Glomerular endothelial cell (primary cell): ENCODE measurements around the gene SKAP1. TPM values are rescaled to one million over a fixed set of nuclear protein-coding genes. Genes with fewer than 3 reads are reported as not detected.
"Not testable (repeated sequence)": the region's sequence is repeated elsewhere in the genome, so short reads cannot be mapped to it uniquely, and the experiment has no call there.

ENCODE experiments used
- DNase-seq: peaks from one replicate; pipeline ENCODE4 v3.0.0-alpha.2; 2011; ENCODE audit warnings: low read depth, low spot score; ENCODE audit errors: extremely low read depth
- total RNA-seq: library from RNA; depleted of rRNA; stranded (reverse); fragments of >200 nt; gene quantifications from 2 replicates; pipeline ENCODE4 v1.2.3, GENCODE V29; 2015

Gene SKAP1
- total RNA-seq, 1 donor from 2014 or later: 0.99 TPM

DNA sequence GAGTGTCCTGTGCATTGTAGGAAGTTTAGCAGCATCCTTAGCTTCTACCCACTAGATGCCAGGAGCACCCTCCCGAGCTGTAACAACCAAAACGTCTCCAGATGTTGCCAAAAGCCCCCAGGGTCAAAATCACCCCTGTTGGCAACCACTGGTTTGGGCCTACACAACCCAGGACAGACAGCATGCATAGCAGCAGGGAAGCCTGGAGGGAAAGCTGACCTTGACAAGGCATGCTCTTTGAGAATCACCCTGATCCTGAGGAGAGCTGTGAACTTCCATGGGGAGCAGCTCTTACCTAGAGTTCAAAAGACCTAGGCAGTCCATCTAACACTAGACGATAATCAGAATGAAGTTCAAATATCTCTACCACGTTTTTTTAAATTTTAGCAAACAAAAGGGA lies 9.2 kb downstream of the SKAP1 start:
- DNase-seq: no peak

DNA sequence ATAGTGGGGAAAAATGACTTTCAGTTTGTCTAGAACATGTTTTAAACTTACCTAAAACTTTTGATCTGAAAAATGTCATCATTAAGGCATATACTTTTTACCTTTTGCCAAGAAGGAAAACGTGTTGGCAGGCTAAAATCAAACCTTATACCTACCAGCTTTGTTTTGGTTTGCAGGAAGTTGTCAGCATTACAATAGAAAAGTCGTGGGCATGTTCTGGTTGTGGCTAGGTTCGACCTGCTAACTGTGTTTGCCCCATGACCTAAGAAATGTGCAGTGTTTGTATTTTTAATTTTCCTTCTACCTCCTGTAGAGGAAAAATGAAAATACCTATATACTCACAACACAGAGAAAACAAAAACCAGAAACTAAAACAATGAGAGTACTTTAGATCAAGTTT lies 13.0 kb downstream of the SKAP1 start:
- DNase-seq: no peak

DNA sequence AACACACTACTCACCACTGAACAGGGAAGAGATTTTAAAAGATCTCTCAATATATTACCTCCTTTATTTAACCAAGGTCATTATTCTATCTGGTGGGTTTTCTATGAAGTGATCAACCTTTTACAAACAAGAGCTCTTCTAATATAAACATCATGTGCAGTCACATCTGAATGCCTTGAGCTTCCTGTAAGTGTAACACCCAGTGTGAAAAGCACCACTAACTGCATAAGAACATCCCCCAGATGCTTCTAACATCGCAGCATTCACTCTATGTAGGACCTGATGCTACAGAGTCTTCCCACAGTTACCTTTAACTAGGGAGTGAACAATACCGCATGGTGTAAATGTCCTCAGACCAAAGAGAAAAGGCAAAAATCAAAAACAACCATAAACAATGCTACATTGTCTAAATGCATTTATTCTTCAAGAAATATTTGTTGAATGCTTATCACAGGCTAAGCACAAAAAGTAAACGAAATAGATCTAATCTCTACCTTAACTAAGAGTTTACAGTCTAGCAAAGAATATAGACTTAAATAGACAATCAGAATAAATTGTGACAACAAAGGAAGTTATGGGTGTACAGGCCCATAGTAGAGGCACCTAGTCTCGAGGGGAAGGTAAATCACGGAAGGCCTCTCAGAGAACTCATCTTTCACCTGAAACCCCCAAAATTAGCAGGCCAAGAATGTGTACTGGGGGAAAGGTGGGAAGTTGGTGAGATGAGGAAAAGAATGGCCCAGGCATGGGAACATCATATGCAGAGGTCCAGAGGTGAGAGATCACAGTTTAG lies 16.2 kb downstream of the SKAP1 start:
- DNase-seq: no peak

DNA sequence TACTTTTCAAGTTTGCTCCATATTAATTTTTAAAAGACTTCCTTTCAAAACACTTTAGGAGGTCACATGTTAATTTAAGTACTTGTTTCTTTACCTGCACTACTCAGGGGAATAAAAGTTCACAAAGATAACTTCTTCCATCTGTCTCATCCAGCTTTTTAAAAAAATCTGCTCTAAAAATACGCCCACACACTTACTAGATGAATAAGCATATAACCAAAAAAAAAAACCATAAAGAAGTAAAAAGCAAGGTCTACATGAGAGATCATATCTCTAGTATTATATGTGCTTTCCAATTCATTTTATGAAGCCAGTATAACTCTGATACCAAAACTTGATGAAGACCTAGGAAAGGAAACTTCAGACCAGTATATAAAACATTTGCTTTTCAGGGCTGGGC lies 17.2 kb downstream of the SKAP1 start:
- no peak for DNase-seq

DNA sequence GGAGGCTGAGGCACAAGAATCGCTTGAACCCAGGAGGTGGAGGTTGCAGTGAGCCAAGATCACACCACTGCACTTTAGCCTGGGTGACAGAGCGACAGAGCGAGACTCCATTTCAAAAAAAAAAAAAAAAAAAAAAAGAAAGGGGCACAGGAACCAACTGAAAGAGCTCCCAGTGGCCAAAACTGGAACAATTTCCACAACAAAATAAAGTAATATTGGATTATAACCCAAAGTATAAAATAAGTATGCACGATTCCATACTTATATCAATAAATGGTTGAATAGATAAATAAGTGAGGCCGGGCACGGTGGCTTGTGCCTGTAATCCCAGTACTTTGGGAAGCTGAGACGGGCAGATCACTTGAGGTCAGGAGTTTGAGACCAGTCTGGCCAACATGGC lies 19.2 kb downstream of the SKAP1 start:
- DNase-seq: not testable (repeated sequence)

DNA sequence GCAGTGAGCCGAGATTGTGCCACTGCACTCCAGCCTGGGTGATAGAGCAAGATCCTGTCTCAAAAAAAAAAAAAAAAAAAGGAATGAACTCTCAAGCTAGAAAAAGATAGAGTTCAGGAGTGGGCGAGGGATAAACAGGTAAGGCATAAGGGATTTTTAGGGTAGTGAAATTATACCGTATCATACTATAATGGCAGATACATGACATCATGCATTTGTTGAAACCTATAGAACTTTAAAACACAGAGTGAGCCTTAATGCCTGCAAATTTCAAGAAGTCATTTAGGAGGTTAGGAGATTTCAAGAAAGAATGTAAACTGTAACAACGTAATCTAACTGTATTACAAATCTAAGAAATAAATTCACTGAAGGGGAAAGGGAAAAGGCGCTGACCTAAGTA lies 20.4 kb downstream of the SKAP1 start:
- DNase-seq: no peak

DNA sequence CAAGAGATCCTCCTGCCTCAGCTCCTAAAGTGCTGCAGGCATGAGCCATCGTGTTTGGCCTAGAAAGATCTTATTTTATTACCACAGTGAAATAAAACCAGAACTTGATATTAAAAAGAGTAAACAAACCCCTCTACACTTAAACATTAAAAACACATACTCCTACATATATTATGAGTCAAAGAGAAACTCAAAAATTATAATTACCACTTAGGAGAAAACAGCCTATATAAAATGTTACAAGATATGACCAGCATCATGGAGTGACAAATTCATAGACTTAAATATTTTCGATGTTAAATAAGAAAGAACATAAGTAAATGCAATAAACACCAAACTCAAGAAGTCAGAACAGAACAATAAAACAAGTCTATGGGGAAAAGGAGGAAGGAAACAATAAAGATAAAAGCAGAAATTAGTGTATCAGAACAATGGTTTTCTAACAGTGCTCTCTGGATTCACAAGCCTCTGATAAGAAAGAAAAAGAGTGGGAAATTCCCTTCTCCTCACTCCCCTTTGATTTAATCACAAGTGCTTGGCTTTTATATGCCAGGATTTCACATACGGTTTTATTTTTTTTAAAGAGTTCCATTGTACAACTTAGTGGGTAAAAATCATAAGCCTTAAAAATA lies 23.0 kb downstream of the SKAP1 start:
- peak; percentile 58 for DNase-seq

DNA sequence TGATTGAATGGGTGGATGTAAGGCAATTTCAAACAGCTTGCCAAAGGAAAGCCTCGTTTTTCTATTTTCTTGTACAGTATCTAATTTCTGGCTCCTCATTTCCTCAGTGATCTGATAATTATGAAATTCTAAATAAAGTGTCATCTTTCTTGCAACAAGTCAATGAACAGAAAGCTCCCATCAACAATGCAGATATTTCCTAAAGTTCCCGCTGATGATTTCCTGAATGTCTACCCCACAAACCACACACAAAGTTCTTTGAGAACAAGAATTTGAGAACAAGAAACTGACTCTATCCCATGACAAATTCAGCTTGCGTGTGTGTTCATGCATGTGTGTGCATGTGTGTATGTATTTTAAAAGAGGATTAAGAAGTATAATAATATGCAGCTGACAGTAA lies 35.2 kb downstream of the SKAP1 start:
- no peak for DNase-seq

DNA sequence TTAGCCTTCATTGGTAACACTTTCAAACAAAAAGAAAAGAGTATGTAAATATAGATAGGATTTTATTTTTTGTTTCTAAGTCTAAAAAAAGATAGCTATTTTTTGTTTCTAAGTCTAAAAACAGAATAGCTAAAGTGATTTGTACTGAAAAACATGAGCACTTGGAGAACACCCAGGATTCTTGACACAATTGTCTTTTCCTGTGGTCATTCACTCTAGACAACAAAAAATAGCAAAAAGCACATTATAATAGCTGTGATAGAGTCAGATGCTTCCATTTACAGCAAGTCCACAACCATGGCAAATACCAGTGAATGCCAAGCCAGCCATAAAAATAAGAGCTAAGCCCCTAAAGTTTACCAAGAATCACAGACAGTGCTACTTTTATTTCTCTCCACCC lies 36.7 kb downstream of the SKAP1 start:
- DNase-seq: no peak

DNA sequence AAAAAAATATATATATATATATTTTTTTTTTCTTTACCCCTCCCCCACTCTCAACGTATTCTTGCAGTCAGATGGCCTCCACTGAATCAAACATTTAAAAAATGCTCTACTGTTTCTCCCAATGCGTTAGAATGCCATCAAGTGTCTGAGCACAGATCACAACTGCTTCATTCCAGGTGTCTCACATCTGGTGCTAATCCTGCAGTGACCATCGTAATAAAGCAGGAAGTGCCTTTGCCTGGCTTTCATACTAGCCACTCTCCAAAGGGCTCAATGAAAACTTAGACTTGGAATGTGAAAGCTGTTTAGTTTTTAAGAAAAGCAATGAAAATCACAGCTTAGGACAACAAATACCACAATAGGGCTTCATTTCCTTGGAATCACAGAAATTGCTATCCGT lies 37.2 kb downstream of the SKAP1 start:
- DNase-seq: no peak

DNA sequence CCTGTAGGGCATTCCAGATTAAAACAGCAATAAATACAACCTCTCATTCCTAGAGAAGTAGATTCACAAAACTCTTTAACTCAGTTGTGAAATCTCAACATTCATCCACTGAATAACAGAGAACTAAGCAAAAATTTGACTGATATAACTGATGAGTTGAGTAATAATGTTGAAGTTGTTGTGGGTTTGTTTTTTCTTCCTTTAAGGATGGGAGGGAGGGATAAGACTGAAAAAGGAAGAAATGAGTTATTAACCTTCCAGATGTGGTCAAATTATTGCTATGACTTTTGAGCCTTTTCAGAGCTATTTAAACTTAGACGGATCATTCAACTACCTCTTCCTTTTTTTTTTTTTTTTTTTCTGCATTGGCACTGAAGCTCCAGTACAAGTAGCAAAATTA lies 38.6 kb downstream of the SKAP1 start:
- no peak for DNase-seq

DNA sequence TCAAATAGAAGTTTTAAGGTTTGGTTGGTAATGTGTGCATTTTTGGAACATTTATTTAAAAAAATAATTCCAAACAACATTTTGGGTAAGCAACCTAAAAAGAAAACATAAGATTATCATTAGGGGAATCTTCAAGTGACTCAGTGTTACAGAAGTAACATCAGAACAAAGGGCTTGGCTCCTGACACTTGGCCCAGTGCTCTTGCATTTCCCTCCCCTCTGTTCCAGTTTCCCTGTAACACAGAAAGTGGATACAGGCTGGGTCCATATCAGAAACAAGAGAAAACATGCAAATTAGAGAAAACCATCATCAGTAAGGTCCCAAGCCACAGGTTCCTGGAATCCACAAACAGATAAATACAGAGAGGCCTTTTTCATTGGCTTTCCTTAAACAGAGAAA lies 40.1 kb downstream of the SKAP1 start:
- DNase-seq: no peak

DNA sequence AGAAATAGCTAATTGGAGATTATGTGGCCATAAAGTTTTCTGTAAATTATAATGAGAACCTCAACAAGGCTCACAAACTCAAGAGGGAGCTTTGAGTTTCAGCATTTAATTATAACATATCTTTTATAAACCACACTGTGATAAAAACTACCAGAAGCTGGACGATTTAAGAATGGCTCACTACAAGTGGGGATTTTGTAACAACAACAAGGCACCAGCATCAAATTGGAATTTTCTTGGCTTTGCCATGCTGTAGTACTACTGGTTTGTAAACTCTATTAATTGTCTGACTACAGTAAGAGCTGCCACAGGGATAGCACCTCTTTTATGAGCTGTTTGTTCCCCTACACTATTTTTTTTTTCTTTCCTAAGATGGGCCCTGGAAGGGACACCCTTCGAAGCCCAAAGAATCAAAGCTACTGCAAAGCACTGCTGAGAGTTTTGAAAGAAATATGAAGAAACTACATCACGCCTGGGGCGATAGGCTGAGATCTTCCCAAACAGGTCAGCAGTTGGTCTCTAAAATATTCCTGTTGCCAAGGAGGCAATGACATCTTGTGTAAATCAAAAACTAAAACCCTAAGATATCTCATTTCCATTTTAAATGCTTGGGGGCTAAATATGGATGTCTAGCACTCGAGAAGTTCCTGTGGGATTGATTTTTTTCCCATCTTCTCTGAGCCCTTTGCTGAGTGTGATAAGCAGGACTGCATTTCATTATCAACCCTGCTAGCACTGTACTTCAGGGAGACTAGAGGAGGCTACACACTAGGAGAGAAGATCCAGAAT lies 40.9 kb downstream of the SKAP1 start:
- no peak for DNase-seq

DNA sequence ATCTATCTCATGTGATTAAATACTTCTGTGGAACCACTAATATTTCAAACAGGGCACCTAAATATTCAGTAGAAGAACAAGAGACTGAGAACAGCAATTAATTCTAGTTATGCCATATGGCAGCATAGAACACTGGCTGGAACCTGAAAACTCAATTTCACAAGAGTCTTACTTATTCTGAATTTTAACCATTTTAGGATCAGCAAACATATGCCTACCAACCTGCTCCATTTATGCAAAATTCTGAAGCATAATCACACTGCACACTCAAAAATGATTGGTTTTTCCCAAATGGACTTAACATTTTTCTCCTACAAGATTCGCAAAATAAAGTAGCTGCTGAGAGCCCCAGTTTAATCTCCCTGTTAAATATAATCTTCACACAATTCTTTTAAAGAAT lies 43.2 kb downstream of the SKAP1 start:
- DNase-seq: no peak

DNA sequence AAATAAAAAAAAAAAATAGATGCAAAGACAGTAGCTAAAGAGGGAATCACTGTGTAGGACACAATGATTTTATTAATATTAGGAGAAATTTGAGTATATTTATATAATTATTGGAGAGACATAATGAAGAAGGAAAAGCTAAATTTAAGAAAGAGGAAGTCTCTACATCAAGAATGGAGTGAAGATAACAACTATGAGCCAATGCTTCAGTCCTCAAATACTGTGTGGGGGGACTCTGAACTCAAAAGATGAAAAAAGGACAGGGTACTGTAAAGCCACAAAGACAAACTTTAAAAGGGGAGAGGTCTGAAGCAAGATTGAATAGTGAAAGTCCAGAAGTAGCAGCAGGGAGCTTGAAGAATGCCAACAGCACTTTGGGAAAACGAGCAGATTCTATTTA lies 44.7 kb downstream of the SKAP1 start:
- no peak for DNase-seq

DNA sequence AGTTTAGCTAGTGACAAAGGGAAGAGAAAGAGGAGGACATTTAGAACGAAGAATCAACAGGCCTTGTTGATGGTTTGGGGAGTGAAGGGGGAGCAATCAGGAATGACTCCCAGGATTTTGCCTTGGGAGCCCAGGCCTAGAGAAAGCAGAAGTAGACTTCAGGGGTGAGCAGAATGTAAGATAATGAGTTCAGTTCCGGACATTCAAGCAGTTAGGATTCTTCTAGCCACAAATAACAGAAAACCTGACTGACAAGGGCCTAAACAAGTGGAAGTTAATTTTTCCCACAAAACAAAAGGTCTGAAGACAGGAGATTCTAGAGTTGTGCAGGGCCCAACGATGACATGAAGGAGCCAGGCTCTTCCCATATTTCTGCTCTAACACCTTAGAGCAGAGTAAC lies 45.9 kb downstream of the SKAP1 start:
- DNase-seq: no peak

DNA sequence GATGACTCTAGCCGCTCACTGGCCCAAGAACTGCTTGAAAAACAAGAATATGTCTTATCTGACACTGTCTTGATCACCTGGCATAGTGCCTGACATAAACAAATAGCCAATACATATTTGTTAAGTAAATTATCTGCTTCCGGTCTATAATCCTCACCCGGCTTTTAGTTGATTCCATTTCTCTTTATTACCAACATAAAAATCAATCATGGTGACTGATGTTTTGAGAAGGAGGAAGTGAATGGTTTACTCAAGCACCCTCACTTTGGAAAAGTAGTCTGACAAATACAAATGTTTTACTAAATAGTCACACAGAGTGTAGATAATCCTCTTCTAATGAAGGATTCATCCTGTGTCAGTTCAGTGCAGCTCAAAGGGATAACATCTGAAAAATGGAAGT lies 47.0 kb downstream of the SKAP1 start:
- DNase-seq: no peak

DNA sequence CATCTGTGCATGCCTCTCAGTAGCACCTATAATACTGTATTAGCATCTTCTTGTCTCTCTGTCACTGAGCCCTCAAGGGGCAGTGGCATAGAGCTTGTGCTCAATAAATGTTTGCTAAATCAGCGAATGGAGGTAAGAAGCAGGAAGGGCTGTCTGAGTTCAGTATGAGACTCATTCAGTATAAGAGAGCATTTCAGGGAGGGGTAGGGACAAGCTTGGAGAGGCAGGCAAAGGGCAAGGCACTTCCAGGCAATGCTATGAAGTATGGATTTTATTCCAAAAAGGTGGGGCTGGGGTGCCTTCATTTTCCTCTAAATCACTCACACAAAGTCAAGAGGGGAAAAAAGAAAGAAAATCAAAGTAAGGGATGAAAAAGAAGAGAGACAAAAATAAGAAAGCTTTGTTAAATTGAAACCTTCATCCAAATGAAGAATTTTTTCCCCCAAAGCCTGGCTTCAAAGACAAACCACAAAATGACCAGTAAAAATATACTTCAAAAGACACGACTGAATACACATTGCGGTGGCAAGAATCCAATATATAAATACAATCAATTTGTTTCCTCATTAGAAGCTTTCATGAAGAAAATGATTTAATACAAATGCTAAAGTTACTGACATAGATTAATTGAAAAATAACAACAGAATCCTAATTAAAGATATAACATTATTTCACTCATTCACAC lies 51.2 kb downstream of the SKAP1 start:
- no peak for DNase-seq

DNA sequence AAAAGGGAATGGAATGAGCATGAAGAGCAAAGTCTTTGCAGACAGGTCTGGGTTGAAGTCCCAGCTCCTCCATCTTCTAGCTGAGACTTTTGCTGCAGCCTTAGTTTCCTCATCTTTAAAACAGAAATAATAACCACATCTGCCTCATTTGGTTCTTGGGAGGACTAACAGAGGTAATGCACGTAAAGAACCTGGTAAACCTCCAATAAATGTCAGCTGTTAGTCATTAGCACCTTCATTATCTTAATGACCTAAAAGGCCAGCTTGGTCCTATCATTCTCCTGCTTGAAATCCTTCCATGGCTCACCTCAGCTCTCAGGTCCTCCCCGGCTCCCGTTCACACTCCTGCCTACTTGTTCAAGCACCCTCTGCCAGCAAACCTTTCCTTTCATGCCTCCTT lies 51.8 kb downstream of the SKAP1 start:
- DNase-seq: no peak

DNA sequence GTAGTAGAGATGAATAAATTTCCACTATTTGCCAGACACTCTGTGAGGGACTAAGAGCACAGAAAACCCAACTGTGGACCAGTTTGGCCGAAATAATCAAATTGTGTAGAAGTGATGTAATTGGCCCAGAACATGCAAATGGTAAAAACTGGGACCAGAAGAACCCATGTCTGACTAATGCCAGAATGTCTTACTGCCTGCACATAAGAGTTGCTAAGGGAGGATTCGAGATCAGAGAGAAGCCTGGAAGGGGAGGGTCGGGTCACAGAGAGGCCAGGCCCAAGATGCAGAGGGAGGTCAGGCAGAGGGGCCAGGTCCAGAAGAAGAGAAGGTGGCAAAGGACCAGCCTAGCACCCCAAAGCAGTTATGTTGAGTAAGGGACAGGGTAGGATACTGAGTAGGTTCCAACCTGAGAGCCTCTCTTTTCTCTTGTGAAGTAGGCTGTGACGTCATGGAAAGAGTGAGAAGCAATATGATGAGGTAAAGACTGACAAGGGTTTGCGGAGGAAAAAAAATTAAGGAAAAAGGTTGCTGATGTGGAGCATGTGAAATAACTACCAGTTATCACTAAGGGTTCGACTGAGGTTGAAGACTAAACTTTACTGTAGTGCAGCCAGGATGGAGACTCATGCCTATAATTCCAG lies 53.2 kb downstream of the SKAP1 start:
- DNase-seq: no peak

DNA sequence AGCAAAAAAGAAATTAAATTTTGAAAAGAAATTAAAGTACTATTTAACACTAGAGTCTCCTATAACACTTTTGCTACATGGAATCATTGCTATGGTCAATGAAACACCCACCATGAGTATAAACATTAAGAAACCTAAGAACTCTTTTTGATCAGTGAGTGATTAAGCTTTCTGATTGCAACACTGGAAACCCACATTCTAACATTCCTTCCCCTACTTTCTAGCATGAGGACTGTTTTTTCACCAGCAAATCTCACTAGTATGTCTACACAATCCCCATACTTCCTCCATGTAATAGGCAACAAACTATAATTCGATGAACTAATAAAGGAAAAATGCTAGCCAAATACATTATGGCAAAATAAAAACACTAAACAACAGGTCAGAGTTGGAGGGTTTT lies 54.7 kb downstream of the SKAP1 start:
- DNase-seq: no peak
